Nephron progenitor cell (in vitro differentiated cells): Measurements from ENCODE around the gene TMEM178B.

ENCODE experiments used
- DNase-seq: peaks from one replicate; pipeline ENCODE4 v3.0.0; 2021
- H3K27ac Mint-ChIP-seq: 2 replicates; pipeline ENCODE4 v1.8.0; 2021; ENCODE audit warnings: mild to moderate bottlenecking, moderate library complexity, mixed read lengths
- H3K27me3 Mint-ChIP-seq: 2 replicates; pipeline ENCODE4 v1.8.0; 2021; ENCODE audit warnings: mild to moderate bottlenecking, low read depth, mixed read lengths; ENCODE audit not compliant: poor library complexity
- H3K36me3 Mint-ChIP-seq: 2 replicates; pipeline ENCODE4 v1.8.0; 2021; ENCODE audit warnings: low read depth, mixed read lengths
- H3K4me1 Mint-ChIP-seq: 2 replicates; pipeline ENCODE4 v1.8.0; 2021; ENCODE audit warnings: mixed read lengths
- H3K4me3 Mint-ChIP-seq: 2 replicates; pipeline ENCODE4 v1.8.0; 2021; ENCODE audit warnings: mild to moderate bottlenecking, moderate library complexity, mixed read lengths
- H3K9me3 Mint-ChIP-seq: 2 replicates; pipeline ENCODE4 v1.8.0; 2021; ENCODE audit warnings: mild to moderate bottlenecking, moderate library complexity, mixed read lengths
- TF ChIP-seq, protein P1 (sequence below): fragments of 200-600 bp; sonication (generic); IDR thresholded peaks from 2 replicates; pipeline ENCODE4 v1.5.0; 2021; ENCODE audit warnings: antibody characterized with exemption

Gene TMEM178B

GRCh38 chr7:141361960-141362359 lies 288.1 kb downstream of the TMEM178B start:
- H3K36me3 Mint-ChIP-seq: no peaks in the 10 kb centered on the region
- H3K27ac Mint-ChIP-seq: no peak overlapping the region
- H3K4me1 Mint-ChIP-seq: peaks cover 40% of the 10 kb centered on the region
- no peak overlapping the region for H3K4me3 Mint-ChIP-seq
- H3K27me3 Mint-ChIP-seq: peaks cover 16% of the 10 kb centered on the region
- TF ChIP-seq, protein P1, sequence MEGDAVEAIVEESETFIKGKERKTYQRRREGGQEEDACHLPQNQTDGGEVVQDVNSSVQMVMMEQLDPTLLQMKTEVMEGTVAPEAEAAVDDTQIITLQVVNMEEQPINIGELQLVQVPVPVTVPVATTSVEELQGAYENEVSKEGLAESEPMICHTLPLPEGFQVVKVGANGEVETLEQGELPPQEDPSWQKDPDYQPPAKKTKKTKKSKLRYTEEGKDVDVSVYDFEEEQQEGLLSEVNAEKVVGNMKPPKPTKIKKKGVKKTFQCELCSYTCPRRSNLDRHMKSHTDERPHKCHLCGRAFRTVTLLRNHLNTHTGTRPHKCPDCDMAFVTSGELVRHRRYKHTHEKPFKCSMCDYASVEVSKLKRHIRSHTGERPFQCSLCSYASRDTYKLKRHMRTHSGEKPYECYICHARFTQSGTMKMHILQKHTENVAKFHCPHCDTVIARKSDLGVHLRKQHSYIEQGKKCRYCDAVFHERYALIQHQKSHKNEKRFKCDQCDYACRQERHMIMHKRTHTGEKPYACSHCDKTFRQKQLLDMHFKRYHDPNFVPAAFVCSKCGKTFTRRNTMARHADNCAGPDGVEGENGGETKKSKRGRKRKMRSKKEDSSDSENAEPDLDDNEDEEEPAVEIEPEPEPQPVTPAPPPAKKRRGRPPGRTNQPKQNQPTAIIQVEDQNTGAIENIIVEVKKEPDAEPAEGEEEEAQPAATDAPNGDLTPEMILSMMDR: no peak
- no peaks in the 10 kb centered on the region for H3K9me3 Mint-ChIP-seq
- DNase-seq: no peak

DNA sequence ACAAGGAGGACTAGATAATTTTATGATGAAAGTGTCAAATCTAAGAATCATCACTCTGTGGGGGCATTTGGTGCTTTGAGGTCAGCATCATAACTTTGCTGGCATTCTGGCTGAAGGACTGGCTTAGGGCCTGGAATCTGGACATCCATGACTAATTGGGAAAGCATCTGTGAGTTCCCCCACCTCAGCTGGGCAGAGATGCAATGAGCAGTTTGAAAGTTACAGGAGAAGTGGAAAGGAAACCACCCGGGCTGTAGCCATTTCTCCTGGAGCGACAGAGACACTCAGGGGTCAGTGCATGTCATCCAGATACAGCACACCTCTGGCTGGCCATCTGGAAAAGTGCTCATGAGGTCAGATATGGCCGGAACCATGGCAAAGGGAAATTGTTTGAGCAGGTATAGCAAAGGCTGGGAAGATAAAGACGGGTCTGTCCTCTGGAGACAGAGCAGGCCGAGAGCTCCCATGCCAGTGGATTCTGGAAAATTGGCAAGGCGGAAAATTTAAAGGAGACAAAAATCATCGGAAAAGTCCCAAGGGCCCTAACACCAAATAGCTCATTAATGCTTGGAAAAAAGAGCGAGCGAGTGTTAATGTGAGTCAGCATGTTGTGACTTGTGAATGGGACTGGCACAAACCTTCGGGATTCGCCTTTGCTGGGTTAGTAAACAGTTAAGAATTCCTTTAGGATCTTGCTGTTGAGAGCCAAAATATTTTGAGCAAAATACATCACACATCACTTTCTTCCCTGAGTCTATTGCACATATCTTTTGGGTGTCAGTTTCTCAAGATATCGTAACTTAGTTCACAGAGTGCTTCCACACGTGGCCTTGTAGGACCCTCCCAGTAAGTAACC lies 288.9 kb downstream of the TMEM178B start:
- Mint-ChIP-seq H3K27ac (peak overlapping the region; percentile 10), H3K9me3 (no peaks in the 10 kb centered on the region), H3K4me3 (no peak overlapping the region), H3K27me3 (peaks cover 16% of the 10 kb centered on the region), H3K36me3 (no peaks in the 10 kb centered on the region), H3K4me1 (peaks cover 48% of the 10 kb centered on the region)
- TF ChIP-seq, protein P1: no peak
- DNase-seq: no peak

DNA sequence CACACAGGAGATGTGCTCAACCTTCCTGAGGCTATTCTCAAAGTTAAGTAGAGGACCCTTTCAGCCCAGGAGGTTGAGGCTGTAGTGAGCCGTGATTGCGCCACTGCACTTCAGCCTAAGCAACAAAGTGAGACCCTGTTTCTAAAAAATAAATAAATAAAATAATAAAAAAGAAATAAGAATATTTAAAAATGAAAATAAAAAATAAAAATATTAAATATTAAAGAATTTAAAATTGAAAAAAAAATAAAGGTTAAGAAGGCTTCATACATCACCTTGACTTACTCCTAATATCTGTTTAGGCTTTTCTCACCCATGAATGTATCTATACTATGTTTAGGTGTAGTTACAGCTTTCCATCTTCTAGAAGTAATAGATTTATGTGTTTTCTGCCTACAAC lies 289.9 kb downstream of the TMEM178B start:
- Mint-ChIP-seq H3K4me3 (no peak overlapping the region), H3K36me3 (no peaks in the 10 kb centered on the region), H3K27ac (no peak overlapping the region), H3K9me3 (no peaks in the 10 kb centered on the region), H3K4me1 (peaks cover 54% of the 10 kb centered on the region), H3K27me3 (peaks cover 16% of the 10 kb centered on the region)
- no peak for DNase-seq
- TF ChIP-seq, protein P1: no peak

DNA sequence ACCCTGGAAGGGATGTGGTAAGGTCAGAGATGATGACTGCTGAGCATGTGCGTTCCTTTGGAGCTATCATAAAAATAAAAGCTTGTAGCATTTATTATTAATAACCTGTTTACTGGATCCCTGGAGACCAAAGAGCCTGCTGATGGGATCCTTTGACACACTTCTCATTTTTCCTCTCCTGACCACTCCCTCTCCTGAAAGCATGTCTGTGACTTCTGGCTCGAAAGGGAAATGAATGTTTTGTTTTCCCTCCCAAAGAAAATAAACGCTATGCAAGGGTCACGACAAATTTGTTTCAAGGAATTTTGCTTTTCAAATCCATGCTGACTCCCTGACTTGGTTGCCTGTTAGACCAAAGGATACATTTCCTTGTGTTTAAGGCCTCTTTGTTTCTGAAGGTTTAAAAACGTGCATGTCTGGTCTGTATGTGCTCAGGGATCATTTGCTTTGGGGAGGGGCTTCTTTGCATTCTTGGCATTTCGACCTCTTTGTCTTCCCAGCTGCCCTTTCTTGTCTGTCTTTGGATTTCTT lies 292.3 kb downstream of the TMEM178B start:
- no peaks in the 10 kb centered on the region for H3K9me3 Mint-ChIP-seq
- H3K36me3 Mint-ChIP-seq: no peaks in the 10 kb centered on the region
- DNase-seq: no peak
- peak overlapping the region; percentile 55 for H3K4me3 Mint-ChIP-seq
- H3K27ac Mint-ChIP-seq: peak overlapping the region; percentile 26
- TF ChIP-seq, protein P1: no peak
- H3K4me1 Mint-ChIP-seq: peaks cover 57% of the 10 kb centered on the region
- peaks cover 18% of the 10 kb centered on the region for H3K27me3 Mint-ChIP-seq

DNA sequence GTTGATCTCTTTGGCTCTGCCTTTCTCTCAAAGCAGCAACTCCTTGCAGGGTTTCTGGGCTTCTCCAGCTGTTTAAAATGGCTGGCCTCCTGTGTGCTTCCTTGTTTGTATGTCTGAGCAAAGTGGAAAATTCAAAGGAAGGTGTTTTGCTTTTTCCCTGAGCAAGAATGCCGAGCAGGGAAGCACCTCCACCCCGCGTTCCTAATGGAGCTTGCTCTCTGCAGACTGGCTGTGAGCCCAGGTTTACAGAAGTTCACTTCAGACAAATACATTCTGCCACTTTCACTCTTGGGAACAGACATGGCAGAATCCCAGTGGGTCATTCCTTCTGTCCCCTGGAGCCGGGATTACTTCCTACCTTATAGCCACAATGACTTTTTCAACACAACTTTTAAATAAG lies 295.6 kb downstream of the TMEM178B start:
- TF ChIP-seq, protein P1: no peak
- Mint-ChIP-seq H3K36me3 (no peaks in the 10 kb centered on the region), H3K9me3 (no peaks in the 10 kb centered on the region), H3K27me3 (peaks cover 17% of the 10 kb centered on the region), H3K4me1 (peaks cover 44% of the 10 kb centered on the region), H3K27ac (no peak overlapping the region), H3K4me3 (no peak overlapping the region)
- no peak for DNase-seq
